NCI-H2227 (cell line): ENCODE measurements around the gene C5AR1.
A peak's percentile ranks its signal among the peaks of the same experiment; 100 is the strongest.
"Not testable (repeated sequence)": the region's sequence is repeated elsewhere in the genome, so short reads cannot be mapped to it uniquely, and the experiment has no call there.

Experiments used
- DNase-seq: peaks from one replicate; lab custom pipeline; 2025; ENCODE audit not compliant: unreplicated experiment; lab: John Stamatoyannopoulos, UW

C5AR1 gene

DNA sequence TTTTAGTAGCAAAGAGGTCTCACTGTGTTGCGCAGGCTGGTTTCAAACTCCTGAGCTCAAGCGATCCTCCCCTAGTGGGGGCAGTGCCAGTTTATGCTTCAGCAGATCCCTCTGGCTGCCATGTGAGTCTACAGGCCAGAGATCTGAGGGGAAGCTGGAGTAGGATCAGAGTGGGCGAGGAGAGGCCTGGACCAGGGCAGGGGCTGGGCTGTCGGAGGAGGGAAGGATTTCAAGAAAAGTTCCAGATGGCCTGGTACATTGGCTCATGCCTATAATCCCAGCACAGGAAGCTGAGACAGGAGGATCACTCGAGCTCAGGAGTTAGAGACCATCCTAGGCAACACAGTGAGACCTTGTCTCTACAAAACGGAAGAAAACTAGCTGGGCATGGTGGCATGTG lies 49.3 kb downstream of the C5AR1 start:
- DNase-seq, result no peak

- DNase-seq, result no peak
Measured at GRCh38 chr19:47362321-47362720, 52.7 kb downstream of the C5AR1 start.

DNA sequence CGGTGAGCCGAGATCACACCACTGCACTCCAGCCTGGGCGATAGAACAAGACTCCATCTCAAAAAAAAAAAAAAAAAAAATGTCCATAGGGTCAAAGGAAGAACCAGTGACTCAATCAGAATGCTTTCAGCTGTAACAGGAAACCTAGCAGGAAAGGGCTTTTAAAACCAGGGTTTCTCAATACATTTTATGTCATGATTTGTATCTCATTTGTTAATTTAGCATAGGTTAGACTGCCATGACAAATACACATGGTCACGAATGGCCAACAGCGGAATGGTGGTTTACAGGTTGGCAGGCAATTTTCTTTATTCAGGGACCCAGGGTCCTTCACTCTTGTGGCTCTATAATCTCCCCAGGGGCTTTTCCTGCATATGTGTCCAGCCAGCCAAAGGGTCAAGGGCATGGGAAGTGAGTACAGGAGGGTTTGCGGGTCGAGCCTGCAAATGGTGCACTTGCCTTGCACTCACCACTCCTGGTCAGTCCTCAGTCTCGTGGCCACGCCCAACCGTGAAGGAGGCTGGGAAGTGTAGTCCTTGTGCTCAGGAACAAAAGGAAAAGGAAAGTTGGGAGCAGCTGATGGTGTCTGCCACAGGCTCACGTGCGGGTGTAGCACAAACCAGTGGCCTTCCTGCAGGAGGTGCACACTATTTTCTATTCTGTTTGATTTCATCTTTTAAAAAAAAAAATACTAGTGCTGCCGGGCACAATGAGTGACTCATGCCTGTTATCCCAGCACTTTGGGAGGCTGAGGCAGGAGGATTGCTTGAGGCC lies 54.3 kb downstream of the C5AR1 start:
- DNase-seq, result peak; percentile 24

- not testable (repeated sequence) for DNase-seq
Measured at GRCh38 chr19:47365455-47365854, 55.8 kb downstream of the C5AR1 start.

DNA sequence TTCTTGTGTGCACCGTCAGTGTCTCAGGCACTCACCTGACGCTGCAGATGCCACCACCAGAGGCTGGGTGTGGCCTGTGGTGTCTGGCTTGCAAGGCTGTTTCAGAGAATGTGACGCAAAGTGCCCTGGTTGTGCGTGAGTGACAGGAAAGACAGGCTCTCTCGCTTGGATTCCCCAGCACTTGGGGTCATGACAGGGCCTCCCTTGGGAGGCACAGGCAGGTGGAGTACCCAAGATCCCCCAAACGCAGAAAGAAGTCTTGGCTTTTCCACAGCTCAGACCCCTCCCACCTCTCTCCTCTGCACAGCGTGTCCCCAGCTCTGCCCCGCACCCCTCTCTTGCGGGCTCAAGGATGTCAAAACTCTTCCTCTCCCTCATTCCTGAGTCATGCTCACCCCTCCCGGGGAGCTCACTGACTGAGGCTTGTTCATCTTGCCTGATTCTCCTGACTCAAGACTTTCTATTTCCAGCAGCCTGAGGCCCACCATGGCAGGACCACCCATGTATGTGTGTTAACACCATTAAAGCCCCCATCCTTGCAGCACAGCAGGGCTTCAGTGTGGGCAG lies 60.5 kb downstream of the C5AR1 start:
- no peak for DNase-seq

DNA sequence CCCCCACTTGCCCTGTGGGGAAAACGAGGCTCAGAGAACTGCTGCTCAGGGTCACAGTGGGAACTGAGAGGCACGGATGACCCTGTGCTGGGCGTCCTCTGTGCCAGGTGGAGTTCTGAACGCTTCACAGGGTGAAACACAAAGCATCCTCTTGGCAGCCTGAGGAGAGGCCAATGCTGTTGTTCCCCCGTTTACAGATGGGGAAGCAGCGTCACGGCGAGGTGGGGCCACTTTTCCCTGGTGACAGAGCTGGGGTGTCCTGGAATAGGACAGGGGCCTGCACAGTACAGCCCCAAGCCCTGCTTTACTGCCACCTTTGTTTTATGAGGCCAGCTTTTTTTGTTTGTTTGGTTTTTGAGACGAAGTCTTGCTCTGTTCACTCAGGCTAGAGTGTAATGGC lies 61.6 kb downstream of the C5AR1 start:
- DNase-seq, result no peak
